Adipocyte (in vitro differentiated cells): ENCODE measurements around the gene CMTM4.

Source experiments
- DNase-seq: peaks from one replicate; pipeline ENCODE4 v3.0.0-alpha.2; 2015; ENCODE audit warnings: low read depth
- H3K27me3 ChIP-seq: replicated peaks from 2 replicates; pipeline ENCODE4 v1.7.0; 2013; ENCODE audit warnings: mild to moderate bottlenecking, low read length, moderate library complexity; ENCODE audit not compliant: control insufficient read depth, insufficient read depth
- H3K36me3 ChIP-seq: 2 replicates; pipeline ENCODE4 v1.7.0; 2013; ENCODE audit warnings: low read length, mild to moderate bottlenecking, moderate library complexity; ENCODE audit not compliant: control insufficient read depth, insufficient read depth, severe bottlenecking
- H3K4me1 ChIP-seq: 2 replicates; pipeline ENCODE4 v1.7.0; 2013; ENCODE audit warnings: mild to moderate bottlenecking, low read length, moderate library complexity; ENCODE audit not compliant: control insufficient read depth, insufficient read depth
- H3K4me3 ChIP-seq: 2 replicates; pipeline ENCODE4 v1.7.0; 2013; ENCODE audit warnings: mild to moderate bottlenecking, low read length, moderate library complexity
- H3K9ac ChIP-seq: 2 replicates; pipeline ENCODE4 v1.7.0; 2013; ENCODE audit warnings: mild to moderate bottlenecking, low read length, moderate library complexity
- H3K9me3 ChIP-seq: 2 replicates; pipeline ENCODE4 v1.7.0; 2013; ENCODE audit warnings: mild to moderate bottlenecking, low read length, moderate library complexity; ENCODE audit not compliant: control insufficient read depth

The CMTM4 gene

DNA sequence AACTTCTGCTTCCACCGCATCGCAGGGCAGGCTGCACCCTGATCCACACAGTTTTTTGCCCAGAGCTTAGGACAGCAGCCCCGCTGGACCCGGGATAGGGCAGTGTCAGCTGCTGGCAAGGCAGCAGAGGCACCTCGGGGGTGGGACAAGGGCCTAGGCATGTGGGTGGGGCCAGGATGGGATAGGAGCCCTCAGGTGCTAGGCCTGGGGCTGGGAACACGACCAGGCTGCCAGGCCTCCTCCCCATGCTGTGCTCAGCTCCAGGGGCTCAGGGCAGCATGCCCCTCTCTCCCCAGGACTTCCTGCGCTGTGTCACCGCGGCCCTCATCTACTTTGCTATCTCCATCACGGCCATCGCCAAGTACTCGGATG lies 87.4 kb downstream of the CMTM4 start:
- Histone ChIP-seq H3K4me3 (no peak overlapping the region), H3K4me1 (peaks cover 19% of the 10 kb centered on the region), H3K36me3 (peaks cover 46% of the 10 kb centered on the region), H3K9me3 (no peaks in the 10 kb centered on the region), H3K9ac (peak overlapping the region; percentile 62), H3K27me3 (no peaks in the 10 kb centered on the region)
- no peak for DNase-seq

DNA sequence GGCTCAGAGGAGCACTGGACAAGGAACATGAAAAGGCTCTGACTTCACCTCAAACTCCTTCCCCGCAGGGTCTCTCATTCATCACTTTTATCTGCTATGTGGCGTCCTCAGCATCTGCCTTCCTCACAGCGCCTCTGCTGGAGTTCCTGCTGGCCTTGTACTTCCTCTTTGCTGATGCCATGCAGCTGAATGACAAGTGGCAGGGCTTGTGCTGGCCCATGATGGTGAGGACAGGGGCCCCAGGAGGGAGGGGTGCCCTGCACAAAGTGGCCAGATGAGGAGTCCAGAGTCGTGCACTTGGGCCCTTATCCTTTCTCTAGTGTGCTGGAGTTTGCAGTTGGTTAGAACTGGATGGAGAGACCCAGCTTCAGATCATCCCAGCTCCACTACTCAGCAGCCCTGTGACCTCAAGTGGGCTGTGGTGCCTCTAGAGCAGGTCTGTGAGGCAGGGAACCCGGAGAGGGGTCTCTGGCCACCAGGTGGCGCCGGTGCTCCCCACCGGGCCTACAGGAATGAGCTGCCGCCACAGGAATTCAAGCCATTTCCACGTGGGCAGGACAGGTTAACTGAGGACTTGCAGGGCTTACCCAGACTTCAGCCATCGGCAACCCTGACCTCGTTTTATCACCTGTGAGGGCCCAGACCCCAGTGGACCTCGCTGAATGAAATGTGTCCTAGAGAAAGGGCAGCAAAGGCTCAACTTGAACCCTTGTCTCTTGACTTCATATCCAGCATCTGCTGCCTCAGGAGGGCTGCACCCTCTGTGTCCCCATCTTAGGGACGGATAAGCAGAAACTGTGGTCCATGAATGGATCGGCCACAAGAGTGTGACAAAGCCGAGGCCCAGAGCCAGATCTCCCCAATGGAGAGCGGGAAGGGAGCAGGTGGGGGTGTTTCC lies 88.1 kb downstream of the CMTM4 start:
- peaks cover 41% of the 10 kb centered on the region for H3K36me3 ChIP-seq
- H3K9ac ChIP-seq = peak overlapping the region; percentile 62
- no peak overlapping the region for H3K4me3 ChIP-seq
- peaks cover 24% of the 10 kb centered on the region for H3K4me1 ChIP-seq
- H3K27me3 ChIP-seq = no peaks in the 10 kb centered on the region
- H3K9me3 ChIP-seq = no peaks in the 10 kb centered on the region
- peak; percentile 94 for DNase-seq

DNA sequence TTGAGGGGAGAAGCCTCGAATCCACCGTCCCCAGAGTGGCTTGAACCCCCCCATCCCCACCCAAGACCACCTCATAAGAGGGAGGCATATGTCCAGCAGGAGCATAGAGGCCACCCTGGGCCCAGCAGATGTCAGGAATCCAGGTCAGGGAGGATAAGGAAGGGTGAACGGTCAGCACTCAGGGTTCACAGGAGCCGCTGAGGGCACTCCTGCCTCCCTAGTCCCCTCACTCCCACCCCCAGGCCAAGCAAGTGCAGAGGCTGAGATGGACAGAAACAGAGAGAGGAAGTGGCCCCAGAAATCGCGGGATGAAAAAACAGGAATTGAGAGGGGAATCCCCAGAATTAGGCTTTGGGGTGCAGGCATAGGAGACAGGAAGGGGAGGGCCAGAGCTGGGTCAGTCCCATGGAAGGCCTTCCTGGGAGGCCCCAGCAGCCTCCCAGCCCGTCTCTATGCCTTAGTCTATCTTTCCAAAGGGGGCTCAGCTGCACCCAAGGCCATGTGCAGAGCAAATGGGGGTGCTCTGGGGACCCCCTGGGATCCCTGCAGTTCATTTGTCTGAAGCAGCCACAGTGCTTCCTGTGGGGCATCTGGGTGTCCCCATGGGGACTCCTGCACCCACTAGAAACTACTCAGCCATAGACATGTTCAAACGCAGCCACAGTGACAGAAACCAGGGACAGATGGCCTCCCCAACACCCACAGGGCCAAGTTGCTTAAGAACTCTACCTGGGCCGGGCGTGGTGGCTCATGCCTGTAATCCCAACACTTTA lies 90.4 kb downstream of the CMTM4 start:
- peak overlapping the region; percentile 87 for H3K4me3 ChIP-seq
- peak overlapping the region; percentile 86 for H3K9ac ChIP-seq
- no peaks in the 10 kb centered on the region for H3K27me3 ChIP-seq
- H3K36me3 ChIP-seq = peaks cover 19% of the 10 kb centered on the region
- H3K4me1 ChIP-seq = peaks cover 25% of the 10 kb centered on the region
- peak; percentile 10 for DNase-seq
- no peaks in the 10 kb centered on the region for H3K9me3 ChIP-seq

DNA sequence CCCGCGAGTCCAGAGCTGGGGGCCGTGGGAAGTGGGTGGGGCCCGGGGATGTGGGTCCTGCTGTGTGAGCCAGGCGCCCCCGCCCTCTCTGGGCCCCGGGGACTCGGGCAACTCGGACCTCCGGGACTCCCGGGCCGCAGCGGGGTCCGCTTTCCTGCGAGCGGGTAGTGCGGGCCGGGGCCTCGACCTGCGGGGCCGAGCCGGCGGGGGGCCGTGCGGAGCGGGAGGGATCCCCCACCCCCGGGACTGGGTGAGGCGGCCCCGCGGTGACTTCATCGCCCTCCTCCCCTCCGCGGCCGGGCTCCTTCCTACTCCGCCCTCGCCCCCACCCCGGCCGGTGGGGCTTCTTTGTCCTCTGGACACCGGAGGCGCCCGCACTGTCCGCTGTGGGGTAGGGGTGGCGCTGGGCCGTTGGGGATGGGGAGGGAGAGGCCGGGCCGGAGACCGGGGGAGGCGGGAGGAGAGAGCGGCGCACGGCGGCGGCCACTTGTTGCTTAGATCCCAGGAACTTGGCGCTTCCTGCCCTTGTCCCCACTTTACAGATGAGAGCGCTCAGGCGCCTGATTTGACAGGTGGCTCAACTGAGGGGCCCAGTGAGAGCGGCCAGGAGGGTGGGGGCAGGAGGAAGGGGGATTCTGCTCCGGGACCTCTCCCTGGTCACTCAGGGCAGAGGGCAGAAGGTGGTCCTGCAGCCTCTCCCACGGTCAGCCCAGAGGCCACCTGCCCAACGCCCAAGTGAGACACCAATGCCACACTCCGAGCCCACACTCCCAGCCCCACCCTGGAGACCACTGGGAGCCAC lies 91.2 kb downstream of the CMTM4 start:
- H3K4me1 ChIP-seq = peaks cover 25% of the 10 kb centered on the region
- DNase-seq = peak; percentile 80
- H3K9ac ChIP-seq = peak overlapping the region; percentile 86
- H3K36me3 ChIP-seq = peaks cover 11% of the 10 kb centered on the region
- H3K9me3 ChIP-seq = no peaks in the 10 kb centered on the region
- peak overlapping the region; percentile 87 for H3K4me3 ChIP-seq
- no peaks in the 10 kb centered on the region for H3K27me3 ChIP-seq

DNA sequence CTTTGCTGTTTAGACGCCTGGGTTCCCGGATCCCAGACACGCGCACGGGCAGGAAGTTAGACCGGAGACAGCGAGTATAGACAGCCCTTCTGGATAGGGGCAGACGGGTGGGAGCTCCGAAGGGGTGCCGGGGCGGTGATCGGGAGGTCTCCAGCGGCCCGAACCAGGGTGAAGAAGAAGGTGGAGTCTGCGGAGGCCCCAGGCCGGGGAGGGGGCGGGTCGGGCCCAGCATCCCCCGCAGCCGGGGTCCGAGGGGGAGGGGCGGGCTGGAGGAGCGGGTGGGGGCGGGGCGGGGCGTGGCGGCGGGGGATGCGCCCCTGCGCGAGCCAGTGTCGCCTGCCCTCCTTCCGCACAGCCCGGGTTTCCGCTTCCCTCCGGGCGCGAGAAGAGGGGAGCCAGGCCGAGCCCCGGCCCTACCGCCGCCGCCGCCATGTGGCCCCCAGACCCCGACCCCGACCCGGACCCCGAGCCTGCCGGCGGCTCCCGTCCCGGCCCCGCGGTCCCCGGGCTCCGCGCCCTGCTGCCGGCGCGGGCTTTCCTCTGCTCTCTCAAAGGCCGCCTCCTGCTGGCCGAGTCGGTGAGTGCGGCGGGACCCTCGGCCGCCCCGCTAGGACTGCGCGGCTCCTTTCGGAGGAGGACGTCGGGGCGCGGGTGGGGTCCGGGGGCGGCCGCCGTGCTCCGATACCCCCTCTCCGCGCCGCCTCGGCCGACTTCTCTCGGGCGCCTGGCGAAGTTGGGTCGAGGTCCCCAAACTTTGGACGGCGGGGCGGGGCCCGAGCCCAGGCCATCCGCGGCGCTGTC lies 92.0 kb downstream of the CMTM4 start, which contains the start of gene CMTM3:
CMTM3 (plus strand) TSS at position 329 of the 801 bp plus-strand sequence; CDS start at position 431, 102 bp downstream.
- Histone ChIP-seq H3K36me3 (peaks cover 3% of the 10 kb centered on the region), H3K4me3 (peak within 1 kb of the TSS; percentile 87), H3K27me3 (no peaks in the 10 kb centered on the region), H3K4me1 (peaks cover 25% of the 10 kb centered on the region), H3K9ac (peak within 1 kb of the TSS; percentile 89), H3K9me3 (no peaks in the 10 kb centered on the region)
- DNase-seq = peak; percentile 90

DNA sequence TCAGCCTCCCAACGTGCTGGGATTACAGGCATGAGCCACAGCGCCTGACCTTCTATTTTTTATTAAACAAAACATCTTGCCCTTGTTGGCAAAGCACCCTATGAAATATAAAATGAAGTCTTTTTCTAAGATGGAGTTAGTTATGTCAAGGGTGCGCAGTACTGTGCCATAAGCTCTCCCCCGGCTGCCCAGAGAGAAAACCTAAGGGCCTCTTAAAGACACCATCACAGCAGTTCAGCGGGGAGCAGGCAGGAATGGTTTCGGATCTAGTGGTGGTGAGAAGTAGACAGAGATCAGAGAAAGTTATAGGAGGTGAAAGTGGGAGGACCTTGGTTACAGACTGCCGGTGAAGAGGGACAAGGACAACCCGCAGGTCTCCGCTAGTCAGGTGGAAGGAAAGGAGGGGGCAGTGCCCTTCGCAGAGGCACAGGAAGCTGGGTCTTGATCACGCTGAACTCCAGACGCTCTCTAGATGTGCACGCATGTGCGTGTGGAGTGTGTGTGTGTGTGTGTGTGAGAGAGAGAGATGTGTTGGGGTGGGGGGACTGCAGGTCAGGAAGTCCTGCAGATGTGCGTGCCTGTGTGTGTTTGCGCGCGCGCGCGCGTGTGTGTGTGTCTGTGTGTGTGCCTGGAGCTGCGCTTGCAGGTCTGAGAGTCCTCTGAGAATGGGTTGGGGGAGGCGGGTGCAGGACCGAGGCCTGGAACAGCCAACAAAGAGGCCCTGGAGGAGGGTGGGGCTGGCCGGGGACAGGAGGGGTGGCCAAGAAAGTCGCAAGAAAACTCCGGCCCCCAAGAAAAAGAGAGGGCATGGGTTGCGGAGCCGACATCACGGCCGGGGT lies 92.8 kb downstream of the CMTM4 start:
- Histone ChIP-seq H3K4me1 (peaks cover 21% of the 10 kb centered on the region), H3K27me3 (no peaks in the 10 kb centered on the region), H3K4me3 (peak overlapping the region; percentile 87), H3K9ac (peak overlapping the region; percentile 89), H3K36me3 (no peaks in the 10 kb centered on the region), H3K9me3 (no peaks in the 10 kb centered on the region)
- DNase-seq = no peak

DNA sequence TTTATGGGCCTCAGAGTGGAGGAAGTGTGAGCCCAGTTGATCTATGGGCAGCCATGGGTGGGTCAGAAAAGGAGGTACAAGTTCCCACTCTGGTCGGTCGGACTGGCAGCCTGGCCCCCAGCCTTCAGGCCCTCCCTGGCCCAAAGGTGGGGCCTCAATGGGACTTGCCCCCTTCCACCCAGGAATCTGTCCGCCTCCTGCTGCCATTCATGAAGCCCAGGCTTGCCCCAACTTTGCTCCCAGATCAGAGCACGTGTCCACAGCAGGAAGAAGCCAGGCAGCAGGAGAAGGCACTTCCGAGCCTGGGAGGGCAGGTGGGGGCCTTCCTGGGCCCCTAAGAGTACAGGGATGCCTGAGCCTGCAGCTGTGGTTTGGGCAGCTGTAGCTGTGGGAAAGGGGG lies 95.1 kb downstream of the CMTM4 start:
- H3K9me3 ChIP-seq = no peaks in the 10 kb centered on the region
- no peaks in the 10 kb centered on the region for H3K36me3 ChIP-seq
- DNase-seq = no peak
- no peak overlapping the region for H3K9ac ChIP-seq
- H3K4me1 ChIP-seq = peaks cover 13% of the 10 kb centered on the region
- H3K27me3 ChIP-seq = no peaks in the 10 kb centered on the region
- no peak overlapping the region for H3K4me3 ChIP-seq

DNA sequence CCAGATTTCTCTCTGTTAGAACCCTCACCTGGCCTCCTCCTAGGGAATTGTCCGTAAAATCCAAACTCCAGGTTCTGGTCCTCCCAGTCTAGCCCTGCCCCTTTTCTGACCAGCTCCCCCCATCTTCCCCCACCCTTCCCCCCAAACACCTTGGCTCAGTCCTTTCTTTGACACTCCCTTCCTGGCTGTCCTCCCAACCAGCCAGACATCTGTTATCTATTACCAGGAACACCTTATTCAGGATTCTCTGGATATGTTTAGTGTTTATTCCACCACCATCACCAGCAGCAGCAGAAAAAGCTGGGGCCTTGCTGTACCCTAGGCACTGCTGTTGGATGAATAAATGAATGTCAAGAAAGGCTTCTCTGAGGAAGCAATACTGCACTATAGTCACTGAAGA lies 96.1 kb downstream of the CMTM4 start:
- H3K9me3 ChIP-seq = no peaks in the 10 kb centered on the region
- no peak overlapping the region for H3K9ac ChIP-seq
- peaks cover 6% of the 10 kb centered on the region for H3K4me1 ChIP-seq
- no peaks in the 10 kb centered on the region for H3K27me3 ChIP-seq
- no peak for DNase-seq
- H3K36me3 ChIP-seq = no peaks in the 10 kb centered on the region
- no peak overlapping the region for H3K4me3 ChIP-seq

DNA sequence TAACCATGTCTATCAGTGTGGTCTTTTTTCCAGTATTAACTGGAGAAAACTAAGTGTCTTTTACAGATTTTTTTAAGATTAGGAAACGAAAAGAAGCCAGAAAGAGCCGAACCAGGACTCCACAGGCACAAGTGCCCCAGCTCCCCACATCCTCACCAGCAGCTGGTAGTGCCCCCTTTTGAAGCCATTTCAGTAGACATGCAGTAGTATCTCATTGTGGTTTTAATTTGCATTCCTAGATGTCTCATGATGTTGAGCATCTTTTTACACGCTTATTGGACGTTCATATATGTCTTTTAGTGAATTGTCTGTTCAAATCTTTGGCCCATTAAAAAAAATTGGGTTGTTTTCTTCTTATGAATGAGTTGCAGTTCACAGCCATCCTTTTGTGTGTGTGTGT lies 96.8 kb downstream of the CMTM4 start:
- H3K4me1 ChIP-seq = peaks cover 6% of the 10 kb centered on the region
- no peak for DNase-seq
- peaks cover 4% of the 10 kb centered on the region for H3K27me3 ChIP-seq
- no peaks in the 10 kb centered on the region for H3K9me3 ChIP-seq
- no peaks in the 10 kb centered on the region for H3K36me3 ChIP-seq
- H3K9ac ChIP-seq = no peak overlapping the region
- no peak overlapping the region for H3K4me3 ChIP-seq

DNA sequence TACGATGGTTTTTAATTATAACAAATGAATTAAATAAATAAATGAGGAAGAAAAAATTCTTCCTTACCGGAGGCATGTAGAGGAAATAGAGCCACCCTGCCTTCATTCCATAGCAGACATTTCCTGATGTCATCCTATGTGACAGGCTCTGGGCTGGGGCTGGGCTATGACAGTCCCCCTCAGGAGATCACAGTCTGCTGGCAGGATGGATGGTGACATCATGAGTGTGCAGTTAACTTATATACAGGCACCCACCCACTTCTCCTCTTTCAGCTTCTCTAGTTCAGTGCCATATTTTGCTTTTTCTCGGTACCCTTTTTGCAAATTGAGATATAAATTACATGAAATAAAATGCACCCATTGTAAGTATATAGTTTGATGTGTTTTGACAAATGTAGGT lies 98.4 kb downstream of the CMTM4 start:
- Histone ChIP-seq H3K9me3 (peaks cover 3% of the 10 kb centered on the region), H3K4me1 (no peaks in the 10 kb centered on the region), H3K27me3 (peaks cover 5% of the 10 kb centered on the region), H3K9ac (no peak overlapping the region), H3K4me3 (no peak overlapping the region), H3K36me3 (no peaks in the 10 kb centered on the region)
- DNase-seq = no peak
